Keratinocyte (primary cell): Measurements from ENCODE around the gene C9orf153. TPM values are rescaled to one million over a fixed set of nuclear protein-coding genes. Genes with fewer than 3 reads are reported as not detected.

Experiments
- DNase-seq: peaks from one replicate; pipeline ENCODE4 v3.0.0-alpha.2; 2011; ENCODE audit warnings: low read depth, missing footprints, low spot score
- FAIRE-seq: peaks from 2 replicates; lab custom pipeline; 2011; peaks lifted over from hg19 to GRCh38; lab: Jason Lieb, UNC
- H2AFZ ChIP-seq: 2 replicates; pipeline ENCODE4 v1.6.0; 2012; ENCODE audit warnings: low read length, control low read depth, inconsistent platforms; ENCODE audit not compliant: control insufficient read depth
- H3K27ac ChIP-seq: 2 replicates; pipeline ENCODE4 v1.5.1; 2011; ENCODE audit warnings: low read length; ENCODE audit not compliant: control insufficient read depth, insufficient read depth
- H3K27me3 ChIP-seq: 3 replicates; pipeline ENCODE4 v1.6.0; 2011; ENCODE audit warnings: low read length; ENCODE audit not compliant: control insufficient read depth, insufficient read depth; ENCODE audit errors: extremely low read depth
- H3K36me3 ChIP-seq, 2 experiments: 2 replicates in 1 of 2; 3 replicates in 1 of 2; pipeline ENCODE4 v1.5.1; 2011; ENCODE audit warnings: low read length in 2 of 2, mild to moderate bottlenecking in 1 of 2; ENCODE audit not compliant: control insufficient read depth in 2 of 2, insufficient read depth in 2 of 2; ENCODE audit errors: extremely low read depth in 1 of 2
- H3K4me1 ChIP-seq: 3 replicates; pipeline ENCODE4 v1.5.1; 2011; ENCODE audit warnings: low read length; ENCODE audit not compliant: control insufficient read depth, insufficient read depth; ENCODE audit errors: extremely low read depth
- H3K4me2 ChIP-seq: 3 replicates; pipeline ENCODE4 v1.6.0; 2011; ENCODE audit warnings: low read depth, low read length; ENCODE audit not compliant: control insufficient read depth, insufficient read depth; ENCODE audit errors: extremely low read depth
- H3K4me3 ChIP-seq, 3 experiments: fragments of 200-600 bp in 1 of 3; sonication (generic) in 1 of 3; 2 replicates in 2 of 3; 3 replicates in 1 of 3; pipeline ENCODE4 v1.5.1; 2011 to 2016; ENCODE audit warnings: low read length in 3 of 3, mild to moderate bottlenecking in 3 of 3, control low read depth in 2 of 3, inconsistent platforms in 1 of 3, low read depth in 1 of 3, mixed read lengths in 1 of 3, mixed run types in 1 of 3, moderate library complexity in 1 of 3; ENCODE audit not compliant: control insufficient read depth in 2 of 3, insufficient read depth in 2 of 3; ENCODE audit errors: extremely low read depth in 1 of 3
- H3K79me2 ChIP-seq: 2 replicates; pipeline ENCODE4 v1.6.0; 2012; ENCODE audit warnings: low read length; ENCODE audit not compliant: control insufficient read depth, insufficient read depth
- H3K9ac ChIP-seq: 3 replicates; pipeline ENCODE4 v1.6.0; 2011; ENCODE audit warnings: low read length; ENCODE audit not compliant: control insufficient read depth, insufficient read depth; ENCODE audit errors: extremely low read depth
- H3K9me1 ChIP-seq: 3 replicates; pipeline ENCODE4 v1.6.0; 2011; ENCODE audit warnings: low read length; ENCODE audit not compliant: control insufficient read depth, insufficient read depth; ENCODE audit errors: extremely low read depth
- H3K9me3 ChIP-seq: 2 replicates; pipeline ENCODE4 v1.5.1; 2012; ENCODE audit warnings: low read depth, low read length; ENCODE audit not compliant: control insufficient read depth
- H4K20me1 ChIP-seq: 3 replicates; pipeline ENCODE4 v1.6.0; 2011; ENCODE audit warnings: low read length; ENCODE audit not compliant: control insufficient read depth, insufficient read depth; ENCODE audit errors: extremely low read depth
- CTCF ChIP-seq, 3 experiments: IDR thresholded peaks in 1 of 3; conservative IDR thresholded peaks in 1 of 3; optimal IDR thresholded peaks in 1 of 3; 2 replicates in 2 of 3; 3 replicates in 1 of 3; pipeline versions ENCODE3 to v1.5.1; 2011; ENCODE audit warnings: low read length in 3 of 3, mild to moderate bottlenecking in 3 of 3, moderate library complexity in 2 of 3, control low read depth in 1 of 3, inconsistent platforms in 1 of 3; ENCODE audit not compliant: insufficient read depth in 2 of 3; ENCODE audit errors: extremely low read depth in 1 of 3
- EZH2 ChIP-seq: IDR thresholded peaks from one replicate; pipeline ENCODE4 v1.6.1; 2012; ENCODE audit warnings: inconsistent platforms, mild to moderate bottlenecking, low read length, moderate library complexity
- dilution Hi-C: fragments of 300-500 bp; cut with MboI; formaldehyde crosslinking; loops from one replicate; pipeline ENCODE4 v1.7.0; 2020; ENCODE audit warnings: low sequenced_read_pairs; ENCODE audit not compliant: extremely low pct_ligation_motif_present
- polyA plus RNA-seq, 5 experiments: library from polyadenylated mRNA; depleted of rRNA in 3 of 5; stranded (reverse) in 3 of 5; stranded (forward) in 1 of 5; unstranded in 1 of 5; fragments of >200 nt; gene quantifications; 1 replicate in 1 of 5; 2 replicates in 3 of 5; 3 replicates in 1 of 5; pipeline versions ENCODE4 v1.2.1 to v1.2.3, GENCODE V29; 2011 to 2012; ENCODE audit warnings: missing spikeins in 2 of 5, low read depth in 1 of 5, low replicate concordance in 1 of 5

The C9orf153 gene
- polyA plus RNA-seq, 1 donor (not counting 4 experiments of a cell fraction or from before 2014, with no cell fraction given) = not detected

GRCh38 chr9:86263876-86264275, 4.4 kb upstream of the C9orf153 start:
- TF ChIP-seq CTCF (optimal IDR thresholded peaks at IDR 0.05 in 1 of 3, IDR thresholded peaks at IDR 0.05 in 1 of 3, conservative IDR thresholded peaks at IDR 0.05 in 1 of 3; ENCODE audit: extremely low read depth in 1 of 3, insufficient read depth in 2 of 3, low read length in 3 of 3) (no peak), EZH2 (no peak)
- H3K9ac ChIP-seq = no peak overlapping the region
- FAIRE-seq (no peak), DNase-seq (no peak)
- H3K9me3 ChIP-seq = no peaks in the 10 kb centered on the region
- no peaks in the 10 kb centered on the region for H3K4me1 ChIP-seq
- H3K9me1 ChIP-seq = no peaks in the 10 kb centered on the region
- peaks cover 8 to 9% of the 10 kb centered on the region in 2 experiments for H3K36me3 ChIP-seq
- H2AFZ ChIP-seq = no peak overlapping the region
- no peaks in the 10 kb centered on the region for H3K27me3 ChIP-seq
- dilution Hi-C loops = no loop called here
- H4K20me1 ChIP-seq = no peaks in the 10 kb centered on the region
- peaks cover 3% of the 10 kb centered on the region for H3K79me2 ChIP-seq
- H3K27ac ChIP-seq = no peak overlapping the region
- no peak overlapping the region for H3K4me3 ChIP-seq
- no peak overlapping the region for H3K4me2 ChIP-seq

GRCh38 chr9:86262492-86262891, 3.0 kb upstream of the C9orf153 start:
- H3K27ac ChIP-seq = no peak overlapping the region
- H3K27me3 ChIP-seq = no peaks in the 10 kb centered on the region
- H3K4me2 ChIP-seq = no peak overlapping the region
- no peaks in the 10 kb centered on the region for H4K20me1 ChIP-seq
- H3K36me3 ChIP-seq = peaks cover 8 to 9% of the 10 kb centered on the region in 2 experiments
- TF ChIP-seq EZH2 = no peak
- TF ChIP-seq CTCF (optimal IDR thresholded peaks at IDR 0.05 in 1 of 3, IDR thresholded peaks at IDR 0.05 in 1 of 3, conservative IDR thresholded peaks at IDR 0.05 in 1 of 3; ENCODE audit: extremely low read depth in 1 of 3, insufficient read depth in 2 of 3, low read length in 3 of 3) = no peak
- no peaks in the 10 kb centered on the region for H3K4me1 ChIP-seq
- H3K4me3 ChIP-seq = no peak overlapping the region
- no peak overlapping the region for H2AFZ ChIP-seq
- dilution Hi-C loops = no loop called here
- no peak for FAIRE-seq
- H3K9me1 ChIP-seq = no peaks in the 10 kb centered on the region
- no peak for DNase-seq
- no peaks in the 10 kb centered on the region for H3K9me3 ChIP-seq
- no peaks in the 10 kb centered on the region for H3K79me2 ChIP-seq
- H3K9ac ChIP-seq = no peak overlapping the region
